Loucy (cell line): ENCODE data around the gene USP51.

ENCODE experiments used
- EZH2phosphoT487 ChIP-seq: fragments of 200-600 bp; IDR thresholded peaks from 2 replicates; pipeline ENCODE4 v1.6.1; 2018; ENCODE audit warnings: antibody characterized with exemption, mild to moderate bottlenecking, moderate library complexity, borderline replicate concordance
- TF ChIP-seq, protein P1 (sequence below): fragments of 200-600 bp; sonication (generic); conservative IDR thresholded peaks from 2 replicates; pipeline ENCODE4 v1.5.1; 2014; ENCODE audit warnings: mild to moderate bottlenecking, antibody characterized with exemption, low read length

DNA sequence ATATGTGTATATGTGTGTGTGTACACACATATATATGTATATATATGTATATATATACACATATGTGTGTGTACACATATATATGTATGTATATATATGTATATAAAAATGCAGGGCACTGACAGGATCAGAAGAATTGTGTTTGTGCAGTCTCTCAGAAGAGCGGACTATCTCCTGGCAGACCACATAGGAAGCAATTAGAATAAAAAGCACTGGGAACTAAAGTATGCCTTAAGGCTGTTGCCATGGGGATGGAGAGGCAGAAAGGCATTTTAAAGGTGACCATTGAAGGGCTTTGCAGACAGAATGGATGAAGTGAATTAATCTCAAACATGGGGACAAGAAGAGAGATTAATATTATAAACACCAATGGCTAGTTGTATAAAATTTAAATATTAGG, 33.7 kb upstream of the USP51 start:
- TF ChIP-seq, protein P1, sequence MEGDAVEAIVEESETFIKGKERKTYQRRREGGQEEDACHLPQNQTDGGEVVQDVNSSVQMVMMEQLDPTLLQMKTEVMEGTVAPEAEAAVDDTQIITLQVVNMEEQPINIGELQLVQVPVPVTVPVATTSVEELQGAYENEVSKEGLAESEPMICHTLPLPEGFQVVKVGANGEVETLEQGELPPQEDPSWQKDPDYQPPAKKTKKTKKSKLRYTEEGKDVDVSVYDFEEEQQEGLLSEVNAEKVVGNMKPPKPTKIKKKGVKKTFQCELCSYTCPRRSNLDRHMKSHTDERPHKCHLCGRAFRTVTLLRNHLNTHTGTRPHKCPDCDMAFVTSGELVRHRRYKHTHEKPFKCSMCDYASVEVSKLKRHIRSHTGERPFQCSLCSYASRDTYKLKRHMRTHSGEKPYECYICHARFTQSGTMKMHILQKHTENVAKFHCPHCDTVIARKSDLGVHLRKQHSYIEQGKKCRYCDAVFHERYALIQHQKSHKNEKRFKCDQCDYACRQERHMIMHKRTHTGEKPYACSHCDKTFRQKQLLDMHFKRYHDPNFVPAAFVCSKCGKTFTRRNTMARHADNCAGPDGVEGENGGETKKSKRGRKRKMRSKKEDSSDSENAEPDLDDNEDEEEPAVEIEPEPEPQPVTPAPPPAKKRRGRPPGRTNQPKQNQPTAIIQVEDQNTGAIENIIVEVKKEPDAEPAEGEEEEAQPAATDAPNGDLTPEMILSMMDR = no peak
- no peak for TF ChIP-seq EZH2phosphoT487
